Neural progenitor cell (in vitro differentiated cells): Measurements from ENCODE around the gene PLA2G4A.

Experiments
- EZH2 ChIP-seq: fragments of 200-600 bp; sonication (generic); IDR thresholded peaks from 2 replicates; pipeline ENCODE4 v1.6.1; 2017; ENCODE audit warnings: antibody characterized with exemption, mild to moderate bottlenecking, moderate library complexity
- EZH2phosphoT487 ChIP-seq: fragments of 200-600 bp; sonication (generic); IDR thresholded peaks from 2 replicates; pipeline ENCODE4 v1.6.1; 2017; ENCODE audit warnings: antibody characterized with exemption
- TF ChIP-seq, protein P1 (sequence below): fragments of 200-600 bp; sonication (generic); IDR thresholded peaks from 2 replicates; pipeline ENCODE4 v1.5.1; 2017; ENCODE audit warnings: antibody characterized with exemption, mild to moderate bottlenecking

- TF ChIP-seq, protein P1, sequence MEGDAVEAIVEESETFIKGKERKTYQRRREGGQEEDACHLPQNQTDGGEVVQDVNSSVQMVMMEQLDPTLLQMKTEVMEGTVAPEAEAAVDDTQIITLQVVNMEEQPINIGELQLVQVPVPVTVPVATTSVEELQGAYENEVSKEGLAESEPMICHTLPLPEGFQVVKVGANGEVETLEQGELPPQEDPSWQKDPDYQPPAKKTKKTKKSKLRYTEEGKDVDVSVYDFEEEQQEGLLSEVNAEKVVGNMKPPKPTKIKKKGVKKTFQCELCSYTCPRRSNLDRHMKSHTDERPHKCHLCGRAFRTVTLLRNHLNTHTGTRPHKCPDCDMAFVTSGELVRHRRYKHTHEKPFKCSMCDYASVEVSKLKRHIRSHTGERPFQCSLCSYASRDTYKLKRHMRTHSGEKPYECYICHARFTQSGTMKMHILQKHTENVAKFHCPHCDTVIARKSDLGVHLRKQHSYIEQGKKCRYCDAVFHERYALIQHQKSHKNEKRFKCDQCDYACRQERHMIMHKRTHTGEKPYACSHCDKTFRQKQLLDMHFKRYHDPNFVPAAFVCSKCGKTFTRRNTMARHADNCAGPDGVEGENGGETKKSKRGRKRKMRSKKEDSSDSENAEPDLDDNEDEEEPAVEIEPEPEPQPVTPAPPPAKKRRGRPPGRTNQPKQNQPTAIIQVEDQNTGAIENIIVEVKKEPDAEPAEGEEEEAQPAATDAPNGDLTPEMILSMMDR, result no peak
- TF ChIP-seq EZH2phosphoT487, result no peak
- TF ChIP-seq EZH2, result no peak
Observed at GRCh38 chr1:186957314-186957713, 128.6 kb downstream of the PLA2G4A start.
